IgD-negative memory B cell (primary cell): ENCODE results near the gene CHPF2. TPM values are rescaled to one million over a fixed set of nuclear protein-coding genes. Genes with fewer than 3 reads are reported as not detected.

ENCODE experiments used
- H3K27ac Mint-ChIP-seq, 3 donors: one replicate each; pipeline ENCODE4 v1.8.0; 2020 to 2022; ENCODE audit warnings: mild to moderate bottlenecking in 3 of 3, mixed read lengths in 3 of 3, moderate library complexity in 1 of 3
- H3K27me3 Mint-ChIP-seq: one replicate; pipeline ENCODE4 v1.8.0; 2021; ENCODE audit warnings: mixed read lengths
- H3K36me3 Mint-ChIP-seq: one replicate; pipeline ENCODE4 v1.8.0; 2020; ENCODE audit warnings: mild to moderate bottlenecking, mixed read lengths
- H3K4me1 Mint-ChIP-seq, 3 donors: one replicate each; pipeline ENCODE4 v1.8.0; 2020 to 2022; ENCODE audit warnings: mixed read lengths in 3 of 3, mild to moderate bottlenecking in 1 of 3
- H3K4me3 Mint-ChIP-seq, 4 donors: one replicate each; pipeline ENCODE4 v1.8.0; 2020 to 2022; ENCODE audit warnings: mild to moderate bottlenecking in 4 of 4, mixed read lengths in 4 of 4, moderate library complexity in 3 of 4
- H3K9me3 Mint-ChIP-seq, 3 donors: one replicate each; pipeline ENCODE4 v1.8.0; 2020 to 2021; ENCODE audit warnings: mixed read lengths in 3 of 3, mild to moderate bottlenecking in 1 of 3
- polyA plus RNA-seq: library from polyadenylated mRNA; unstranded; fragments of 300-500 nt; fragmentation: Illumina TruSeq; gene quantifications from one replicate; pipeline ENCODE4 v1.2.3, GENCODE V29; 2021

The CHPF2 gene, protein sequence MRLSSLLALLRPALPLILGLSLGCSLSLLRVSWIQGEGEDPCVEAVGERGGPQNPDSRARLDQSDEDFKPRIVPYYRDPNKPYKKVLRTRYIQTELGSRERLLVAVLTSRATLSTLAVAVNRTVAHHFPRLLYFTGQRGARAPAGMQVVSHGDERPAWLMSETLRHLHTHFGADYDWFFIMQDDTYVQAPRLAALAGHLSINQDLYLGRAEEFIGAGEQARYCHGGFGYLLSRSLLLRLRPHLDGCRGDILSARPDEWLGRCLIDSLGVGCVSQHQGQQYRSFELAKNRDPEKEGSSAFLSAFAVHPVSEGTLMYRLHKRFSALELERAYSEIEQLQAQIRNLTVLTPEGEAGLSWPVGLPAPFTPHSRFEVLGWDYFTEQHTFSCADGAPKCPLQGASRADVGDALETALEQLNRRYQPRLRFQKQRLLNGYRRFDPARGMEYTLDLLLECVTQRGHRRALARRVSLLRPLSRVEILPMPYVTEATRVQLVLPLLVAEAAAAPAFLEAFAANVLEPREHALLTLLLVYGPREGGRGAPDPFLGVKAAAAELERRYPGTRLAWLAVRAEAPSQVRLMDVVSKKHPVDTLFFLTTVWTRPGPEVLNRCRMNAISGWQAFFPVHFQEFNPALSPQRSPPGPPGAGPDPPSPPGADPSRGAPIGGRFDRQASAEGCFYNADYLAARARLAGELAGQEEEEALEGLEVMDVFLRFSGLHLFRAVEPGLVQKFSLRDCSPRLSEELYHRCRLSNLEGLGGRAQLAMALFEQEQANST
- 25.4 TPM for polyA plus RNA-seq

DNA sequence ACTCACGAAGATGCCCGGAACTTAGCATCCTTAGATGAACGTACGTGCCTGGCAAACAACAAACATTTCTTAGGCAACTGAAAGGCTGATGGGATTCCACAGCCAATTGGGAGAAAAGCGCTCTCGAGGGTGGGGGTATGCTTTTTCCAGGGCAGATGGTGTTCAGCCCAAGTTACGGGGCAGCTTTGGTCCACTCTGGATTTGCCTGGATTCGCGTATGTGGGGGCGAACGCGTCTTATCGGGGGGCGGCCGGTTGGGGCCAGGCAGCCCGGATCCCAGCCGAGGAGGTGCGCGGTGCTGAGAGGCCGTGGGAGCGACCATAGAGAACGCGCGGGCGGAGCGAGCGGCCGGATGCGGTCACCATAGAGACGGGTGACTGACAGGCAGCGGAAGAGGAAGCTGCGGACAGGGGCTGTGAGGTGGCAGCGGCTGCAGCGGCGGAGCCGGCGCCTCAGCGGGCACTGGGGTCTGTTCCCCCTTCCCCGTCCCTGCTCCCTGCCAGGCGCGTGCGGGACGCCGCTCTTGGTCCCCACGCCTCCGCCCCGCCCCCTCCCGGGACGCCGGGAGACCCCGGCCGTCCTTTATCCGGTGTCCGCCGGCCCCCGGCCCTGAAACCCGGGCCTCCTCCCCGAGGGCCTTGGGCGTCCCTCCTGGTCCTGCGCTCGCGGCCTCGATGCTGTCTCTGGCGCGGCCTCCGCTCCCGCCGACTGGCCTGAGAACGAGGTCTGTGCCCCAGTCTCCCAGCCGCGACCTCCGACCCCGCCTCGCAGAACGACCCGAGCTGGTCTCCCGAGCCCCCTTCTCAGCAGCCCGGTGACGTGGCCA, at the start of gene CHPF2:
Gene CHPF2, plus strand, starts transcription at position 393 of the 826 bp plus-strand sequence. CDS start 1,529 bp downstream, outside the sequence.
- peaks cover 19 to 28% (median 21%) of the 10 kb centered on the region in 3 donors for H3K4me1 Mint-ChIP-seq
- H3K4me3 Mint-ChIP-seq, result peak within 1 kb of the TSS; percentile 96 to 100 (median 98)
- H3K27ac Mint-ChIP-seq, result peak within 1 kb of the TSS; percentile 95 to 98 (median 97)

DNA sequence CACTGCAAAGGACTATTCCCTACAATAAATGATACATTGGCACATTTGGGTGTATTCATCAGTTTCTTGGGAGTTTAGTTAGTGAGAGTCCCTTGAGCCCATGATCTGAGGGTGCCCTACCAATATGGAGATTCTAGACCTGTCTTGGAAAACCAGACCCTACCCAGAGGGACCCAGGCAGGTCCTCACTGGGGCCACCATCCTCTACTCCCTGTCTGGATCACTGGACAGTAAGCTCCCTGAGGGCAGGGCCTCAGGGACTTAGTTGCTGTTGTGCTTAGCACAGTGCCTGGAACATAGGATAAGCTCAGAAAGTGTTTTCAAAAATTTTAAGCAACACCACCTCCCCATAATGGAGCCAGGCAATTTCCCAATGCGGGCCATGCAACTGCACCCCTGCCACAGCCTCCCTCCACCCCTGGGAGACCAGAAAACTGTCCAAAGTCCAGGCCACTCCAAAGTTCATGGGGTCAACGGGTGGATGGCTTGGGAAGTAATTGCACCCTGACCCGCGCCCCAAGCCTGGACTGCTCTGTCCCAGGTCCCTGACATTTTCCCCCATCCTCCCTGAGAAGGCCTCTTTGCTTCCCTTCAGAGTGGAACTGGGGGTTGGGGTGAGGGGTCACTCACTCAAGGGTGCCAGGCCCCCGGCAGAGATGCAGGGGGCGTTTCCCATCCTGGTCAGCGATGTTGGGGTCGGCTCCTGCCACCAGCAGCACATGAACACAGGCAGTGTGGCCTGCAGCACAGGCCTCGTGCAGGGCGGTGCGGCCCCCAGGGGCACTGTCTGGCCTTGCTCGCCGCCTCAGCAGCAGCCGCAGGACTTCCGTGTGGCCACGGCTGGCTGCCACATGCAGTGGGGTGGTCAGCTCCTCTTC, 46.3 kb upstream of the CHPF2 start:
- no peak overlapping the region for H3K27ac Mint-ChIP-seq
- peaks cover 14% of the 10 kb centered on the region for H3K27me3 Mint-ChIP-seq
- H3K4me1 Mint-ChIP-seq, result peaks cover 0 to 6% (median 0%) of the 10 kb centered on the region in 3 donors
- H3K4me3 Mint-ChIP-seq, result no peak overlapping the region
- H3K9me3 Mint-ChIP-seq, result peaks cover 0 to 2% (median 0%) of the 10 kb centered on the region in 3 donors
- no peaks in the 10 kb centered on the region for H3K36me3 Mint-ChIP-seq

More for the DNA sequence above, at the start of gene CHPF2:
- H3K27me3 Mint-ChIP-seq, result no peaks in the 10 kb centered on the region
- no peaks in the 10 kb centered on the region for H3K9me3 Mint-ChIP-seq
- peaks cover under 1% of the 10 kb centered on the region for H3K36me3 Mint-ChIP-seq

DNA sequence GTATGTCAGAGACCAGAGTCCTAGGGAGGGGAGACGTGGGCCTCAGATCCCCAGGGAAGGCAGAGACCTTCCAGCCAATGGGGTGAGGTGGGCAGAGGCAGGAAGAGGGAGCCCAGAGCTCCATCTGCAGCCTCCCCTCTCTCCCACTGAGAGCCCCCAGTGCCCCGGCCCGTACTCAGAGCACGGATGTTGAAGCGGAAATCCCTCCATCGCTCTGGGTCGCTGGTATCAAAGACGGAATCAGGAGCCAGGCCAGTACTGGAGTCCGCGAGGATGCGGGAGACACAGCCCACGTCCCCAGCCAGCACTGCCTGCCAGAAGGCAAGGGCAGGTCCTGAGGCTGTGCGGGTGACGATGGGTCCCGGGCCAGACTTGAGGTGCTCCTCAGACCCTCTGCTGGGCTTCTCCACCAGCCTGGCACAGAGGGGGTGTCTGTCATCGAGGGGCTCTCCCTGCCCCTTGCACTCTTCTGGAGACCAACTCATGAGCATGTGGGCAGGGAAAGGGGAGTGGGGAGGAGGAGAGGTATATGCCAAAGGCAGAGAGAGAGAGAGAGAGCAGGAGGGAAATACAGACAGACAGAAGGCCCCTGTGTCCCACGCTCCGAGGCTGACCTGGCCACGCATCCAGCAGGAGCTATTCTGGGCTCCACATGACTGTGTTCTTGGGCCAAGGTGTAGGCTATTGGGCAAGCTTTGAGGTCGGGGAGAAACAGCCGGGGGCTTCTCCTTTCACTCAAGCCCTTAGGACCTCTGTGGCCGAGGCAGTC, 45.5 kb upstream of the CHPF2 start, which contains the start of gene ASB10:
Gene ASB10, minus strand, starts transcription at position 611 of the 769 bp plus-strand sequence. Its CDS starts 120 bp downstream, at position 491.
- peaks cover 0 to 6% (median 0%) of the 10 kb centered on the region in 3 donors for H3K4me1 Mint-ChIP-seq
- H3K9me3 Mint-ChIP-seq, result peaks cover 0 to 2% (median 0%) of the 10 kb centered on the region in 3 donors
- H3K27me3 Mint-ChIP-seq, result peaks cover 11% of the 10 kb centered on the region
- peak within 1 kb of the TSS in 1 of 4 donors; percentile 12 for H3K4me3 Mint-ChIP-seq
- H3K27ac Mint-ChIP-seq, result peak within 1 kb of the TSS in 1 of 3 donors; percentile 31
- H3K36me3 Mint-ChIP-seq, result no peaks in the 10 kb centered on the region

DNA sequence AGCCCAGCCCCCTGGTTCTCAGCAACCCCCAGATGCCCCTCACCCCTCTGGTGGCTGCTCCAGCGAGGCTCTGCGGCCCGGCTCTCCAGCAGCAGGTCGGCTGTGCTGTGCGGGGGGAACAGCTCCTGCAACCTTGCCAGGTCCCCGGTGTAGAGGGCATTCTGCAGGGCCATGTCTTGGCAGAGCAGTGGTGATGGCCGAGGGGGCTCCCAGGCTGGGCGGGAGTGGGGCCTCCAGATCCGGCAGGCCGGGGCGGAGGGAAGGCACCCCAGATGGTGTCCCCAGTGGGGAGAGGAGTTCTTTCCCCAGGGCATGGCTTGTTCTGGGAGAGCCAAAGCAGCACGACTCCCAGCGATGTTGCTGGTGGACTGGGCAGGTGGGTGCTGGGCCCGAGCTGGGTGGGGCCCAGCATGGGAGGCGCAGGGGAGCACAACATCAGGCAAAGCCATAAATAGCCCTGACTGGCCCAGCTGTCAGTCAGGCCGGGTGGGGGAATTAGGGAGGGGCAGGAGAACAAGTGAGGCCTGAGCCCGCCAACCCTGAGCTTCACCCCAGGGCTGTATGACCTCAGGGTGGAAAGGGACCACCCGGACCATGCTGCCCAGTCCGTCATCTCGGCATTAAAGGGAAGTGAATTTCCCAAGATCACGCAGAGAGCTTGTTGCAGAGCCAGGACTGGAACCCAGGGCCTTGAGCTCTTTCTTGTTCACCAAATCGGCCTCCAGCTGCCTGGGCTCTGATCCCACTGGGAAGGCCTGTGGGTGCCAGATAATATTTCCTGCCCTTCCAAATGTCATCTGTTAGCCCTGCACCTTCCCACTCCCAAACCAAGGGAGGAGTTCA, 44.7 kb upstream of the CHPF2 start:
- Mint-ChIP-seq H3K9me3 (peaks cover 0 to 2% (median 0%) of the 10 kb centered on the region in 3 donors), H3K27me3 (peaks cover 10% of the 10 kb centered on the region), H3K27ac (peak overlapping the region in 1 of 3 donors; percentile 31), H3K4me1 (peaks cover 0 to 6% (median 0%) of the 10 kb centered on the region in 3 donors), H3K36me3 (no peaks in the 10 kb centered on the region), H3K4me3 (no peak overlapping the region)

DNA sequence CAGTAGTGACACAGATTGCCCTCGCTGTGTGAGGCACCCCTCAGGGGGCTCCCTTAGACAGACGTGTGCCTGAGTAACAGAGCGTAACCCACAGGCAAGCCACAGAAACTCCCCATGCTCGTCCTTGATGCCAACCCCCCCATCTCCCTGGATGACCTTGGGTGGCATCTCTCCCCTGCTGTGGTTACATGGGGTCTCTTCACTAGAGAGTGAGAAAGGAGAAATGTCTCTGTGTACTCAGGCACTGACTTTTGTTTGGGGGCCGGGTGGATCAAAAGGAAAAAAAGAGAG, 44.1 kb upstream of the CHPF2 start:
- Mint-ChIP-seq H3K9me3 (peaks cover 0 to 2% (median 0%) of the 10 kb centered on the region in 3 donors), H3K4me3 (no peak overlapping the region), H3K36me3 (no peaks in the 10 kb centered on the region), H3K27ac (no peak overlapping the region), H3K27me3 (peaks cover 10% of the 10 kb centered on the region), H3K4me1 (peaks cover 0 to 6% (median 0%) of the 10 kb centered on the region in 3 donors)

DNA sequence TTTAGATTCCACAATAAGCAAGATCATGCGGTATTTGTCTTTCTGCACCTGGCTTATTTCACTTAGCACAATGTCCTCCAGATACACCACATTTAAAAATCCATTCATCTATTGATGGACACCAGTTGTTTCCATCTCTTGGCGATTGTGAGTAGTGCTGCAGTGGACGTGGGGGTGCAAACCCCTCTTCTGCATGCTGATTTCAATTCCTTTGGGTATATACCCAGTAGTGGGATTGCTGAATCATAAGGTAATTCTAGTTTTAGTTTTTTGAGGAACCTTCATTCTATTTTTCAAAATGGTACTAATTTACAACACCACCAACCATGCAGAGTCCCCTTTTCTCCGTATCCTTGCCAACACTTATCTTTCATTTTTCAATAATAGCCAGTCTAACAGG, 43.2 kb upstream of the CHPF2 start:
- Mint-ChIP-seq H3K27ac (no peak overlapping the region), H3K9me3 (peaks cover 0 to 2% (median 0%) of the 10 kb centered on the region in 3 donors), H3K36me3 (no peaks in the 10 kb centered on the region)

DNA sequence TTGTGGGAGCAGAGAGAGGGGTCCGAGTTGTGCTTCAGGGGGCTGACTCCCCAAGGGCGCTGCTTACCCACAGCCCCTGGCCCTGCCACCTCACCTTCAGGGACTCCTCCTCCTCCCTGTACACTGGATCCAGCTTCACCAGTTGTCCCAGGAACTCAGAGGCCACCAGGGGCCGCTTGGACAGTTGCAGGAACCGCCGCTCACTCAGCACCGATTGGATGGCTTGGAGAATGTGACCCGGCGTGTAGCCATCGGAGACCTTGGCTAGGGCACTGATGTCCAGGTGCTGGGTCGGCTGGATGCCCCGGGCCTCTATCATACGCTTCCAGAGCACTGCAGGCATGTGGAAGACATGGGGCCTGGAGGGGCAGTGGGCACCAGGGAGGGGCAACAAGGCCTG, 40.7 kb upstream of the CHPF2 start:
- H3K36me3 Mint-ChIP-seq, result no peaks in the 10 kb centered on the region
- no peak overlapping the region for H3K27ac Mint-ChIP-seq
- H3K27me3 Mint-ChIP-seq, result peaks cover 14% of the 10 kb centered on the region
- no peak overlapping the region for H3K4me3 Mint-ChIP-seq
- peaks cover 0 to 6% (median 0%) of the 10 kb centered on the region in 3 donors for H3K4me1 Mint-ChIP-seq
- H3K9me3 Mint-ChIP-seq, result peaks cover 0 to 2% (median 0%) of the 10 kb centered on the region in 3 donors

More for the DNA sequence above, 43.2 kb upstream of the CHPF2 start:
- H3K27me3 Mint-ChIP-seq, result peaks cover 9% of the 10 kb centered on the region
- peaks cover 0 to 6% (median 0%) of the 10 kb centered on the region in 3 donors for H3K4me1 Mint-ChIP-seq
- H3K4me3 Mint-ChIP-seq, result no peak overlapping the region

DNA sequence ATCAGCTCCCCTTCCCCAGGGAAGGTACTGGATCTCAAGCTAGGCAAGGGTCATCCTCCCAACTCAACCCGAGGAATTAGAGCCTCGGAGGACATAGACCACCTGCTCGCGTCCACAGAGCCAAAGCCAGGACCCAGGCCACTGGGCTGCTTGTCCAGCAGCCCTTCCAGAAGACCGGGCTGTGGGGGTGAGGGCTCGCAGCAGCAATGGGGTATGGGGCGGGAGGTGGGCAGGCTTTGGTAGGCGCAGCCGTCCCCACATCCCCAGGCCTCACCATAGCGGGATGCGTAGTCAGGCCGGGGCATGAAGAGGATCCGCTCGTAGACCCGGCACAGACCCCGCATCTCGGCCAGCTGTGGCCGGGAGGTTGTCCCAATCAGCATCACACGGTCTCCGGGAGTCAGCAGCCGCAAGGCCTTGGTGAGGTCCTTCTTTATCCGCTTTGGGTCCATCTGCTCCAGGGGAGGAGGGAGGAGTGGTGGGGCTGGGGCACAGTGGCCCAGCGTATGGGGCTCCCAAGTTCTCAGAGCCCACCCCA, 40.2 kb upstream of the CHPF2 start:
- peaks cover 11% of the 10 kb centered on the region for H3K27me3 Mint-ChIP-seq
- no peak overlapping the region for H3K4me3 Mint-ChIP-seq
- no peak overlapping the region for H3K27ac Mint-ChIP-seq
- no peaks in the 10 kb centered on the region for H3K36me3 Mint-ChIP-seq
- peaks cover 0 to 2% (median 0%) of the 10 kb centered on the region in 3 donors for H3K9me3 Mint-ChIP-seq
- peaks cover 0 to 6% (median 0%) of the 10 kb centered on the region in 3 donors for H3K4me1 Mint-ChIP-seq

DNA sequence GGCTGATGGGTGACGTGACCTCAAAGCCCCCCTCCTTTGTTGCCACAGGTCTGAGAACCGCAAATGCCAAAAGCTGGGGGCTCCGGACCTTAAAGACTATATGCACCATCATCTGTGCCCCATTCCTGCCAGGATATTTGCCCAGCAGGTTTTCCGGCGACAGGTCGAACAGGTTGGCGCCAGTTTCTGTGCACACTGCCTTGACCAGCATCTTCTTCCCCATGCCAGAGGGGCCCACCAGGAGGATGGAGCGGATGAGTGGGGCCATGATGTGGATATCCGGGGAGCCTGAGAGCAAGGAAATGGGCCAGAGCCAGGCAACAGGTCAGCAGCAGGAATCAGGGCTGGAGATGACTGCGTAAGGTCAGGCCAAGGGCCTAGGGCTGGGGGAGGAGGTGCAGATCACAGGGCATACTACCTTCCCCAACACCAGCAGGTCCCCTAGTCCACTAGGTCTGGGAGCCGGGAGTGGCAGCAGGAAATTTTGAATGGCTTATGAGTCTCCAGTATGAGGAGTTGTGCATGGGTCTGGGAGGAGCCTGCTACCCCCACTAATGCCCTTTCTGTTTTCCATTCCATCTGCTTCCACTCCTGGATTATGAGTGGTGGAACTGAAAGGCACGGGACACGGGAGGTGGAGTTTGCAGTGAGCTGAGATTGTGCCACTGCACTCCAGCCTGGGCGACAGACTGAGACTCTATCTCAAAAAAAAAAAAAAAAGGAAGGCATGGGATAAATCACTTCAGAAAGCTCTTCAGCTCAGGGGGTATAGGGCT, 38.9 kb upstream of the CHPF2 start:
- Mint-ChIP-seq H3K36me3 (no peaks in the 10 kb centered on the region), H3K4me1 (peaks cover 0 to 2% (median 0%) of the 10 kb centered on the region in 3 donors), H3K27me3 (peaks cover 11% of the 10 kb centered on the region), H3K4me3 (peak overlapping the region in 1 of 4 donors; percentile 36), H3K9me3 (peaks cover 0 to 2% (median 0%) of the 10 kb centered on the region in 3 donors), H3K27ac (no peak overlapping the region)

DNA sequence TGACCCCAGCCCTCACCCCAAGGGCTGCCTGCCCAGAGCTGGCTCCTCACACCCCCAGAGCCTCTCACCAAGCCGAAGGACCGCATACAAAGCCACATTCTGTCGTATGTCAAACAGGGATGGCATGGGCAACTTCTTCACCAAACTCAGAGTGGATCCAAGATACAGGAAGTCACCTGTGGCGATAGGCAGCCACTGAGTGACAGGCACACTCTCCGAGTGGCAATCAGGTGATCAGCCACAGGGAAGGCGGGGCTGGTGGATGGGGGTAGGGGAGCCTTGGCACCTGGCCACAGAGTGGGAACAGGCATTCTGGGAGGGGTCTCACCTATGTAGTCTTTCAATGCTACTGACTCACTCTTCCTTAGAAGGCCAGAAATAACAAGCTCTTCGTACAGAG, 38.1 kb upstream of the CHPF2 start:
- Mint-ChIP-seq H3K27me3 (peaks cover 12% of the 10 kb centered on the region), H3K36me3 (no peaks in the 10 kb centered on the region), H3K27ac (no peak overlapping the region), H3K4me1 (no peaks in the 10 kb centered on the region), H3K9me3 (peaks cover 0 to 2% (median 0%) of the 10 kb centered on the region in 3 donors), H3K4me3 (no peak overlapping the region)

DNA sequence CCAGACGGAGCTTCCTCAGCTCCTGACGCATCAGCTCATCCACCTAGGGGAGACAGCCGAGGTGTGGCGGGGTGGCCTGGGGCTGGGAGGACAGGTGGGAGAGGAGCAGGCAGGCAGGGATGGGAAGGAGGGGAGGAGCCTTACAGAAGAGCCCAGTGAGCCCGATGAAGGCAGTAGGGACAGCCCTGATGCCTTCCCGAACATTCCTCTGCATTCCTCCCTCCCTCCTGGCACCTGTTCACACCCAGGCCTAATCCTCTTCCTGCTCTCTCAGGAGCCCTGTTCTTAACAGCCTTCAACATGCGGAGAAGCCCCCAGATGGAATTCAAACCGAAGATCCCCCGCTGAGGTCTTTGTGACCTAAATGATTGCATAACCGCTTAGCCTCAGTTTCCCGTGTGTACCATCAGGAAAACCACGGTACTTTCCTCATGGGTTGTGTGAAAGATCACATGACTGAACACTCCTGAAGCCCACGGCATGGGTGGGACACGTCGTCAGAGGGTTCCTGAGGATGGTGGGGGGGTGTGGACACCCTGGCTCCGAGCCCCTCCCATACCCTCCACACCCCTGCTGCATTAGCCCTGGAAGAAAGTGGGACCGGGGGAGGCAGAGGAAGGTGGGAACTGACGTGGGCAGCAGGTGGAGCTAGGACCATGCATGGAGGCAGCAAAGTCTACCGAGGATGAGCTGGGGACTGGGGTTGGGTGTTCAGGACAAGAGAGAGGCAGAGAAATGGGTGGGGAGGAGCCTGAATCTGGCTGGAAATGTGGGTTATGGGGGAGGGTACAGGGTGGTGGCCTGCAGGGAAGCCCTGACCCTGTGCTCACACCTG, 36.5 kb upstream of the CHPF2 start:
- Mint-ChIP-seq H3K27me3 (peaks cover 10% of the 10 kb centered on the region), H3K4me1 (no peaks in the 10 kb centered on the region), H3K36me3 (no peaks in the 10 kb centered on the region), H3K4me3 (no peak overlapping the region), H3K27ac (no peak overlapping the region), H3K9me3 (no peaks in the 10 kb centered on the region)
